GM21576 (cell line): ENCODE measurements around the gene MICALL2.
A peak's percentile ranks its signal among the peaks of the same experiment; 100 is the strongest.

Experiments
- ATAC-seq: cut with Tn5 transposase; IDR thresholded peaks from one replicate; pipeline ENCODE4 v1.9.1; 2021; ENCODE audit warnings: mild to moderate bottlenecking, moderate library complexity; ENCODE audit not compliant: unreplicated experiment

MICALL2 gene

DNA sequence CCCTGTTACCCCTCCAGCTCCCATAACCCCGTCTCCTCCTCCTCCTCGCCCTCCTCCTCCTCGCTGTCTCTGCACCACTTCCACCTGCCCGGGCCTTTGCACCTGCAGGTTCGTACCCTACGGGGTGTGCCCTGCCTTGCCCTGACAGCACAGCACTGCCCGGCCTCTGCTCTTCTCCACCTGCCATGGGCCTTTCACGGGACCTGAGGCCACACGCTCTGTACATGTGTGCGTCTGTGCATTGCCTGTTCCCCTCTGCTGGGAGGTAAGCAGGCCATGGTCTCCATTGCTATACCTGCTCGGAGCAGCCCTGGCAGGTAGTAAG is 40.0 kb downstream of the MICALL2 start:
- no peak for ATAC-seq

- no peak for ATAC-seq
These were observed 40.6 kb downstream of the MICALL2 start for GRCh38 chr7:1418505-1419309.

DNA sequence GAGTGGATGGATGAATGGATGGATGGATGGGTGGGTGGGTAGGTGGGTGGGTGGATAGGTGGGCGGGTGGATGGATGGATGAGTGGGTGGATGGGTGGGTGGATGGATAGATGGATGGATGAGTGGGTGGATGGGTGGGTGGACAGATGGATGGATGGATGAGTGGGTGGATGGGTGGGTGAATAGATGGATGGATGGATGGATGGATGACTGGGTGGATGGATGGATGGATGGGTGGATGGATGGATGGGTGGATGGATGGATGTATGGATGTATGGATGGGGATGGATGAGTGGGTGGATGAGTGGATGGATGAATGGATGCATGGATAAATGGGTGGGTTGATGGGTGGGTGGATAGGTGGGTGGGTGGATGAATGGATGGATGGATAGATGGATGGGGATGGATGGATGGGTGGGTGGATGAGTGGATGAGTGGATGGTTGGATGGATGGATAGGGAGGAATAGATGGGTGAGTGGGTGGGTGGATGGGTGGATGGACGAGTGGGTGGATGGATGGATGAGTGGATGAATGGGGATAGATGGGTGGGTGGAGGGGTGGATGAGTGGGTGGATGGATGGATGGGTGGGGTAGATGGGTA is 43.8 kb downstream of the MICALL2 start:
- no peak for ATAC-seq

DNA sequence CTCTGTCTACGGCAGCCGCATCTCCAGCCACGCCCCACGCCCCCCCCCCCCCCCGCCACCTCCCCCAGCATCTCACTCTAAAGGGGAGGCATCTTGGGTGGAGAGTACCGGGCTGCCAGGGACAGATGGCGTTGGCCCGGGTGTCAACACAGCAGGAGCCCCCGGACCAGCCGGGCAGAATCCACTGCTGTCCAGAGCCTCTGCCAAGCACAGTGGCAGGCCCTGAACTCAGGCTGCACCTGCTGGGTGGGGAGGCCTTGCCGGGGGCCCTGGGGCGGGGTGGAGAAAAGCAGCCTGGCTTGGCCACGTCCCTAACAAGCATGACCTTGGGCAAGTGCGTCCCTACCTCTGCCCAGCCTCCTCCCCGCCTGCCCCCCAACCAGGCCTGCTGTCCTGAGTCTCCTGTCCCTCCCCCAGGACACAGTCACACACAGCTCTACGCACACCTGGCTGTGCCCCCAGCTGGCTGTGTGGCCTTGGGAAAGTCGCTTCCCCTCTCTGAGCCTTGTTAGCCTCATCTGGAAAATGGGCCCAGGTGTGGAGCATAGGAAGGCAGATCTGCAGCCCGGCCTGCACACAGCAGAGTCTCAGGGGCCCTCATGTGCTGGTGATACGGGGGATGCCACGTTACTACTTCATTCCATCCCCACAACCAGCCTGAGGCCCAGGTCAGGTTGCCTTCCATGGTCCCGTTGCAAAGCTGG is 45.2 kb downstream of the MICALL2 start:
- no peak for ATAC-seq

GRCh38 chr7:1412322-1413261 is 46.7 kb downstream of the MICALL2 start:
- peak; percentile 44 for ATAC-seq

GRCh38 chr7:1411414-1411813 is 47.9 kb downstream of the MICALL2 start:
- no peak for ATAC-seq

DNA sequence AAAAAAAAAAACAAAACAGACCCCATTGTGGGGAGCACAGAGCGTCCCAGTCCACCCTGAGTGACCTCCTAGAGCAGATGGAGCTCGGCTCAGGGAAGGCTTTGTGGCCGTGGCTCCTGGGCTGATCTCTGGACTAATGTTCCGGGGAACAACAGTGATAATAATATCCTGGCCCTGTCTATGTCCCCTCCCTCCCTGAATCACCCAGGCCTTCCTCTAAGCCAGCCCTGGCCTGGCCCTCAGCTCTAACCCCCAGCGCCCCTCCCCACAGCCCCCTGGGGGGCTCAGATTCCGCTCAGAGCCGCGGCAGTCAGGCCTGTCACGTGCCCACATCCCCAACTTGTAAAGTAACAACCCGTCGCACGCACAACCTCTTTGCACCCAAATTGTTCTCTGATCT is 48.3 kb downstream of the MICALL2 start:
- ATAC-seq, result no peak

DNA sequence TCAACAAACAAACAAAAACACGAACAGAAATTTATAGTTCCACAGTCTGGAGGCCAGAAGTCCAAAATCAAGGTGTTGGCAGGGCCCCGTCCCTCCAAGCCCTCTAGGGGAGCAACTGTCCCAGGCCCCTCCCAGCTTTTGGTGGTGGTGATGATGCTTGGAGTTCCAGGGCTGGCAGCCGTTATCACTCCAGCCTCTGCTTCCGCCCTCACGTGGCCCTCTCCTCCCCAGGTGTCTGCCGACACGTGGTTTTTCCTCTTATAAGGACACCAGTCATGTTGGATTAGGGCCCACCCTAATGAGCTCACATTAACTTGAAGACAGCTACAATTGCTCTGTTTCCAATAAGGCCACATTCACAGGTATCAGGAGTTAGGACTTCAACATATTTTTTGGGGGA is 49.7 kb downstream of the MICALL2 start:
- no peak for ATAC-seq

DNA sequence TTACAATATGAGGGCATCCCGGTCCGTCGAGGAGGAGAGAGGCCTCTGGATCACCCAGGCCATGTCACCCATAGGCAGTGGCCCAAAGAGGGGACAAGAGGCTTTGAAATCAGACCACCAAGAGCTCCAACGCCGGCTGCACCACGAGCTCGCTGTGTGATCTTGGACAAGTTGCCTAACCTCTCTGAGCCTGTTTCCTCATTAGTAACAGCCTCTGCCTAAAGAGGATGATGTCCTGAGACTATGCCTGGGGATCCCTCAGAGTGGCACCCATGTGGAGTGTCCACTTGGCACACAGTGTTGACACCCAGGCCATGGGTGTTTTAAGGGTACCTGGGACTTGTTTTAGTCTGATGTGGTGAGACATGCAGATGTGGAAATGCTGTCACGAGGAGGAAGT is 50.8 kb downstream of the MICALL2 start:
- ATAC-seq, result no peak

DNA sequence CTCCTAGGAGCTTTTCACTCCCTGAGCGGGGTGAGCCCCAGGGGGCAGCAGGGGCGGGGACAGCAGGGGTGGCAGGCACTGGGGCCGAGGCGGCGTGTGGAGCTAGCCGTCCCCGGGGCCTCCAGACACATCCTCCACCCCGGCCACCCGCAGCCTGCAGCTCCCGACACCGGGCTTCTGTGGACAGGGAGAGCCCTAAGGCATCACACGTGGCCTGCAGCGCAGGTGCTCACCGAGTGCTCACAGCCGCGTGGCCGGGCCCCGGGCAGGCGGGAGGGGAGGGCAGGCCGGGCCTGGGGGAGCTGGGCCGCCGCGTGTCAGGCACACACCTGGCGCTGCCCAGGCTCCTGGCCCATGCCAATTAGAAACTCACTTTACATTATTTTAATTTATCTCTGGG is 51.4 kb downstream of the MICALL2 start:
- ATAC-seq, result no peak

GRCh38 chr7:1404898-1405548 is 54.2 kb downstream of the MICALL2 start:
- no peak for ATAC-seq

DNA sequence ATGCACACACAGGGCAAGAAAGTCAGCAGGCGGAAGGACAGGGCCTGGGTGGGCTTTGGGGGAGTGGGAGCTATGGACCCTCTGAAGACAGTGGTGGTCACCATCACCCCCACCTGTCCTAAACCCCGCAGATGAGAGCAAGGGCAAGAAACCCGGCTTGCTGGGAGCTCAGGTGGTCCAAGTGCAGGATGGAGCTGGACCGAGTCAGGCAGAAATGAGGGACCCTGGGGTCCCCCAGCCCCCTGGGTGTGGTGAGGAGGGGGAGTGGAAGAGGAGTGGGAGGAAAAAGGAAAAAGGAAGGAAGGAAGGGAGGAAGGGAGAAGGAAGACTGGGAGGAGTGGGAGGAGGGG is 54.8 kb downstream of the MICALL2 start:
- no peak for ATAC-seq

DNA sequence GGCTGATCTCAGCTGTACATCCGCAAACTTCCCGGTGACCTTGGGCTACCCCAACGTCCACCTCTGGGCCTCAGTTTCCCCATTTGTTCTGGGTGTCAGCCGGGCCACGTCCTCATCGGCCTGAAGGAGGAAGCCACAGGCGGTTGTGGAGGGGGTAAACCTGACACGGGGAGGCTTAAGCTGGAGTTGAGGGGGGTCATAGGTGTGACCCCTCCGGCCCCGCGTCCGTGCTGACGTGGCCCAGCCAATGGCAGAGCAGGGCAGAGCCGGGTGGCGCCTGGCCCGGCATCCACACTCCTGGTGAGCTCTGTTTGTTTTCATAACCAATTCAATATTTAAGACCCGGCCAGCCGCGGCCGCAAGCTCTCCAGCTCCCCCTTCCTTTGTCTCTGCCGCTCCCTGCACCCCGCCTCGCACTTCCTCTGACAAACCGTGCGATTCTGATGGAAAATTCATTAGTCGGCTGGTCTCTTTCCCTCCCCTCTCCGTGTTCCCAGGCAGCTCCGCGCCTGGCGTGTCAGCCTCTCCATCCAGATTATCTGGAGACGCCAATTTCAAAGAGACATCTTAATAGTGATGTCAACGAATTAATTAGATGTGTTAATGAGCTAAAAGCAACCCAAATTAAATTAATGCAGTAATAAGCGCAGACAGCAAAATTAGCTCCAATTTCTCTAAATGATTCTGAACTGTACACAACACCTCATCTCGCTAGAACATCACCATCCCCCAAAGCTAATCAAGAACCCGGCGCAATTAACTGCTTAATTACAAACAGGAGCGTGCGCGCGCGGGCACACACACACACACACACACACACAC is 55.4 kb downstream of the MICALL2 start:
- ATAC-seq, result no peak

- ATAC-seq, result no peak
These were observed 56.3 kb downstream of the MICALL2 start for GRCh38 chr7:1402791-1403637.

DNA sequence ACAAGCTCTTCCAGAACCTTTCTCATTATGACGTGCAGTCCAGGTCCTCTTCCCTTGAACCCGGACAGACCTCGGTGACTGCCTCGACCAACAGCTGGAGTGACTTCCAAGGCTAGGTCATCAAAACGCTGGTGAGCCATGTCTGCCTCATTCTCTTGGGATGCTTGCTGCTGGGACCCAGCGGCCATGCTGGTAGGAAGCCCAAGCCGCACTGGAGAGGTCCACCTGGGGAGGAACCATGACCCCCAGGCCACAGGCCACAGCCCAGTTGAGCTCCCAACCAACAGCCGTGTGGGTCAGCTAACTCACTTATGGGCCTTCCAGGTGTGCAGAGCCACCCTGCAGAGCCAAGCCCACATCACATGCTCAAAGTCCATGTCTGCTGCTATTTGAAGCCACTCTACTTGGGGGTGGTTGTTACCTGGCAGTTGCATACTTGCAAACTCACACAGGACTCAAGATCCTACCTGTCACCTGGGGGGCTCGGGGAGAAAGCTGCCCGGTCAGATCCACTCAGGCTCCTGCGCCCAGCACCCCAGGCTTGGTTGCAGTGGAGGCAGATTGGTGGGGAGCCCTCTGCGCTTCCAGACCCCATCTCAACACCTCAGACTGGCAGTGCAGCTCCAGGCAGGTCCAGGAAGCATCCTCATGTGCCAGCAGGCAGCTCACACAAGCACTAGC is 57.0 kb downstream of the MICALL2 start:
- no peak for ATAC-seq

DNA sequence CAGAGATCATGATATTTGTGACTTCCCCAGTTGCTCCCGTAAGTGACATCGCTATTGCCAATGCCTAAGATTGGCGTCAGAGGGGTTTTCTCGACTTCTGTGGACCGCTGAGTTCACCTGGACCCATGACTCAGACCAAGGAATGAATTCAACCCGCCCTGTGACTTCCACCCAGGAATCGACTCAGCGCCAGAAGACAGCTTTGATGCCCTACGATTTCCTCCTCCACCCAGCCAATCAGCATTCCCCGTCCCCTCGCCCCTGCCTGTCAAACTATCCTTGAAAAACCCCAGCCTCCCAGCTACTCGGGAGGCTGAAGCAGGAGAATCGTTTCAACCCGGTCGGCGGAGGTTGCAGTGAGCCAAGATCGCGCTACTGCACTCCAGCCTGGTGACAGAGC is 58.3 kb downstream of the MICALL2 start:
- no peak for ATAC-seq

DNA sequence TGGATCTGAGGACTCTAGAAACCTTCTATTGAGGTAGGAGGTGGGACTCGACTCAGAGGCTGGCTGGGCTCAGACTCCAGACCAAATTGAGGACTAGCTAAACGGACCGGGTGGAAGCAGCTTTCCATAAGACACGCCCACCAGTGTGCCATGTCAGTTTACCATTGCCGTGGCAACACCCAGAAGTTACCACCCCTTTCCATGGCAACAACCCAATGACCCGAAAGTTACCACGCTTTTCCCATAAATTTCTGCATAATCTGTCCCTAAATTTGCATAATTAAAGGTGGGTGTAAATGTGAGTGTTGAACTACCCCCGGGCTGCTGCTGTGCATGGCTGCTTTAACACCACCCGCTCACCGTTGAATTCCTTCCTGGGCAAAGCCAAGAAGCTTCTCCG is 58.9 kb downstream of the MICALL2 start:
- ATAC-seq, result no peak
